Measurements from ENCODE around the gene ACOXL. TPM values are rescaled to one million over a fixed set of nuclear protein-coding genes. Genes with fewer than 3 reads are reported as not detected.

ACOXL gene
- total RNA-seq, 1 donor from 2014 or later, result 0.23 TPM

- Mint-ChIP-seq H3K27ac (ENCODE audit: unreplicated experiment) (no peak overlapping the region), H3K27me3 (ENCODE audit: low read depth, unreplicated experiment) (peaks cover 54% of the 10 kb centered on the region), H3K4me3 (ENCODE audit: unreplicated experiment) (no peak overlapping the region), H3K36me3 (ENCODE audit: low read depth, unreplicated experiment) (peaks cover 2% of the 10 kb centered on the region), H3K9me3 (ENCODE audit: unreplicated experiment) (peaks cover 9% of the 10 kb centered on the region), H3K4me1 (ENCODE audit: low read depth, unreplicated experiment) (peaks cover 24% of the 10 kb centered on the region)
- Histone ChIP-seq H3K9ac (ENCODE audit: low read length) (no peak overlapping the region), H2AFZ (ENCODE audit: low read depth, low read length) (no peak overlapping the region), H3K4me2 (ENCODE audit: low read length) (no peak overlapping the region), H3K27me3 (ENCODE audit: insufficient read depth, low read length) (peaks cover 51% of the 10 kb centered on the region), H3K36me3 (ENCODE audit: insufficient read depth, low read length) (no peaks in the 10 kb centered on the region), H3K79me2 (ENCODE audit: insufficient read depth, low read length) (no peaks in the 10 kb centered on the region), H3K4me3 (ENCODE audit: insufficient read depth, low read depth, low read length) (no peak overlapping the region), H3K9me3 (ENCODE audit: insufficient read depth, low read depth, low read length) (peaks cover 11% of the 10 kb centered on the region), H3K27ac (ENCODE audit: low read depth, low read length) (no peak overlapping the region), H4K20me1 (ENCODE audit: insufficient read depth, low read length) (no peaks in the 10 kb centered on the region), H3K4me1 (ENCODE audit: insufficient read depth, low read length) (peaks cover 4% of the 10 kb centered on the region)
- FAIRE-seq (no peak), DNase-seq (ENCODE audit: low read depth) (no peak)
- no peak for TF ChIP-seq CTCF (IDR thresholded peaks at IDR 0.05; ENCODE audit: insufficient read depth, low read depth, low read length)
- TF ChIP-seq EZH2 (IDR thresholded peaks at IDR 0.05; ENCODE audit: insufficient read depth, low read length), result no peak
These were observed 10.0 kb downstream of the ACOXL start for GRCh38 chr2:110742412-110742811.

- H3K79me2 ChIP-seq (ENCODE audit: insufficient read depth, low read length), result no peaks in the 10 kb centered on the region
- H3K27me3 ChIP-seq (ENCODE audit: insufficient read depth, low read length), result peaks cover 52% of the 10 kb centered on the region
- no peak overlapping the region for H3K4me3 ChIP-seq (ENCODE audit: insufficient read depth, low read depth, low read length)
- peaks cover 4% of the 10 kb centered on the region for H3K4me1 ChIP-seq (ENCODE audit: insufficient read depth, low read length)
- FAIRE-seq (no peak), DNase-seq (ENCODE audit: low read depth) (no peak)
- no peaks in the 10 kb centered on the region for H4K20me1 ChIP-seq (ENCODE audit: insufficient read depth, low read length)
- H3K36me3 ChIP-seq (ENCODE audit: insufficient read depth, low read length), result no peaks in the 10 kb centered on the region
- Mint-ChIP-seq H3K27me3 (ENCODE audit: low read depth, unreplicated experiment) (peaks cover 58% of the 10 kb centered on the region), H3K36me3 (ENCODE audit: low read depth, unreplicated experiment) (peaks cover 2% of the 10 kb centered on the region), H3K4me3 (ENCODE audit: unreplicated experiment) (no peak overlapping the region), H3K9me3 (ENCODE audit: unreplicated experiment) (peaks cover 5% of the 10 kb centered on the region), H3K27ac (ENCODE audit: unreplicated experiment) (peak overlapping the region; percentile 70), H3K4me1 (ENCODE audit: low read depth, unreplicated experiment) (peaks cover 25% of the 10 kb centered on the region)
- no peak overlapping the region for H3K4me2 ChIP-seq (ENCODE audit: low read length)
- TF ChIP-seq EZH2 (IDR thresholded peaks at IDR 0.05; ENCODE audit: insufficient read depth, low read length) (no peak), CTCF (IDR thresholded peaks at IDR 0.05; ENCODE audit: insufficient read depth, low read depth, low read length) (no peak)
- H2AFZ ChIP-seq (ENCODE audit: low read depth, low read length), result no peak overlapping the region
- H3K9me3 ChIP-seq (ENCODE audit: insufficient read depth, low read depth, low read length), result peaks cover 8% of the 10 kb centered on the region
- no peak overlapping the region for H3K9ac ChIP-seq (ENCODE audit: low read length)
- H3K27ac ChIP-seq (ENCODE audit: low read depth, low read length), result no peak overlapping the region
These were observed 11.2 kb downstream of the ACOXL start for GRCh38 chr2:110743600-110743999.

- no peak overlapping the region for H3K4me3 Mint-ChIP-seq (ENCODE audit: unreplicated experiment)
- Histone ChIP-seq H2AFZ (ENCODE audit: low read depth, low read length) (no peak overlapping the region), H3K4me1 (ENCODE audit: insufficient read depth, low read length) (peaks cover 4% of the 10 kb centered on the region), H3K9ac (ENCODE audit: low read length) (no peak overlapping the region), H4K20me1 (ENCODE audit: insufficient read depth, low read length) (no peaks in the 10 kb centered on the region), H3K4me2 (ENCODE audit: low read length) (no peak overlapping the region), H3K36me3 (ENCODE audit: insufficient read depth, low read length) (no peaks in the 10 kb centered on the region), H3K27ac (ENCODE audit: low read depth, low read length) (no peak overlapping the region), H3K4me3 (ENCODE audit: insufficient read depth, low read depth, low read length) (no peak overlapping the region), H3K9me3 (ENCODE audit: insufficient read depth, low read depth, low read length) (peaks cover 3% of the 10 kb centered on the region), H3K79me2 (ENCODE audit: insufficient read depth, low read length) (no peaks in the 10 kb centered on the region), H3K27me3 (ENCODE audit: insufficient read depth, low read length) (peaks cover 51% of the 10 kb centered on the region)
- no peaks in the 10 kb centered on the region for H3K36me3 Mint-ChIP-seq (ENCODE audit: low read depth, unreplicated experiment)
- no peak overlapping the region for H3K27ac Mint-ChIP-seq (ENCODE audit: unreplicated experiment)
- H3K4me1 Mint-ChIP-seq (ENCODE audit: low read depth, unreplicated experiment), result peaks cover 25% of the 10 kb centered on the region
- FAIRE-seq (no peak), DNase-seq (ENCODE audit: low read depth) (no peak)
- H3K27me3 Mint-ChIP-seq (ENCODE audit: low read depth, unreplicated experiment), result peaks cover 55% of the 10 kb centered on the region
- TF ChIP-seq EZH2 (IDR thresholded peaks at IDR 0.05; ENCODE audit: insufficient read depth, low read length), result no peak
- peaks cover 3% of the 10 kb centered on the region for H3K9me3 Mint-ChIP-seq (ENCODE audit: unreplicated experiment)
These were observed 12.1 kb downstream of the ACOXL start for GRCh38 chr2:110744429-110744828.

All from astrocyte (in vitro differentiated cells and primary cell).